GM12875 (cell line): Measurements from ENCODE around the gene DNAH9.

Source experiments
- H3K4me3 ChIP-seq: one replicate; pipeline ENCODE4 v1.5.1; 2011; ENCODE audit warnings: low read depth, low read length, control low read depth
- CTCF ChIP-seq: IDR thresholded peaks from 2 replicates; pipeline ENCODE4 v1.5.1; 2011; ENCODE audit warnings: low read depth, mild to moderate bottlenecking, control low read depth, inconsistent platforms, low read length, moderate library complexity, borderline replicate concordance; ENCODE audit not compliant: insufficient read depth

DNAH9 gene

GRCh38 chr17:11601661-11602060 is 3.4 kb downstream of the DNAH9 start:
- TF ChIP-seq CTCF: no peak
- no peak overlapping the region for H3K4me3 ChIP-seq

- no peak for TF ChIP-seq CTCF
- no peak overlapping the region for H3K4me3 ChIP-seq
Observed at GRCh38 chr17:11608396-11608795, 10.1 kb downstream of the DNAH9 start.

- no peak for TF ChIP-seq CTCF
- no peak overlapping the region for H3K4me3 ChIP-seq
Observed at GRCh38 chr17:11610999-11611566, 12.8 kb downstream of the DNAH9 start.

GRCh38 chr17:11612956-11613355 is 14.7 kb downstream of the DNAH9 start:
- H3K4me3 ChIP-seq: no peak overlapping the region
- no peak for TF ChIP-seq CTCF

GRCh38 chr17:11618861-11619566 is 20.7 kb downstream of the DNAH9 start:
- no peak overlapping the region for H3K4me3 ChIP-seq
- no peak for TF ChIP-seq CTCF

- TF ChIP-seq CTCF: no peak
- H3K4me3 ChIP-seq: no peak overlapping the region
Observed at GRCh38 chr17:11622492-11622891, 24.2 kb downstream of the DNAH9 start.

- TF ChIP-seq CTCF: no peak
- H3K4me3 ChIP-seq: no peak overlapping the region
Observed at GRCh38 chr17:11624976-11625375, 26.7 kb downstream of the DNAH9 start.
